ENCODE data around the gene CNGA4.

Gene CNGA4

DNA sequence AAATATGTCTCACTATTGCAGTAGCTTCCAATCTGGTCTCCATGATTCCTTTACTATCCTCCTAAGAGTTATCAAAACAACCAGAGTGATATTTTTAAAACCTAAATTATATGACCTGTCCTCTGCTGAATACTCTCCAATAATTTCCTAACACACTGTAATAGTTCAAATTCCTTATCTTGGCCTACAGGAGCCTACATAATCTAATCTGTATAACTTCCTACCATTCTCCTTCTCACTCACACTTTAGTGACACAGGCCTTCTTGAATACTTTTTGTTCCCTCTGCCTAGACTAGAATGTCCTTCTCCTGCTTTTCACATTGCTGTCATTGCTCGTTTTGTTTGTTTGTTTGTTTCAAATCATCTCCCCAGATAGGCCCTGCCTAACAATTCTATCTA is 13.9 kb upstream of the CNGA4 start:
- FAIRE-seq (no peak), DNase-seq (ENCODE audit: insufficient read length, low spot score) (no peak)
- TF ChIP-seq, protein P1, sequence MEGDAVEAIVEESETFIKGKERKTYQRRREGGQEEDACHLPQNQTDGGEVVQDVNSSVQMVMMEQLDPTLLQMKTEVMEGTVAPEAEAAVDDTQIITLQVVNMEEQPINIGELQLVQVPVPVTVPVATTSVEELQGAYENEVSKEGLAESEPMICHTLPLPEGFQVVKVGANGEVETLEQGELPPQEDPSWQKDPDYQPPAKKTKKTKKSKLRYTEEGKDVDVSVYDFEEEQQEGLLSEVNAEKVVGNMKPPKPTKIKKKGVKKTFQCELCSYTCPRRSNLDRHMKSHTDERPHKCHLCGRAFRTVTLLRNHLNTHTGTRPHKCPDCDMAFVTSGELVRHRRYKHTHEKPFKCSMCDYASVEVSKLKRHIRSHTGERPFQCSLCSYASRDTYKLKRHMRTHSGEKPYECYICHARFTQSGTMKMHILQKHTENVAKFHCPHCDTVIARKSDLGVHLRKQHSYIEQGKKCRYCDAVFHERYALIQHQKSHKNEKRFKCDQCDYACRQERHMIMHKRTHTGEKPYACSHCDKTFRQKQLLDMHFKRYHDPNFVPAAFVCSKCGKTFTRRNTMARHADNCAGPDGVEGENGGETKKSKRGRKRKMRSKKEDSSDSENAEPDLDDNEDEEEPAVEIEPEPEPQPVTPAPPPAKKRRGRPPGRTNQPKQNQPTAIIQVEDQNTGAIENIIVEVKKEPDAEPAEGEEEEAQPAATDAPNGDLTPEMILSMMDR (IDR thresholded peaks at IDR 0.05; ENCODE audit: insufficient read depth, missing control alignments) = no peak

DNA sequence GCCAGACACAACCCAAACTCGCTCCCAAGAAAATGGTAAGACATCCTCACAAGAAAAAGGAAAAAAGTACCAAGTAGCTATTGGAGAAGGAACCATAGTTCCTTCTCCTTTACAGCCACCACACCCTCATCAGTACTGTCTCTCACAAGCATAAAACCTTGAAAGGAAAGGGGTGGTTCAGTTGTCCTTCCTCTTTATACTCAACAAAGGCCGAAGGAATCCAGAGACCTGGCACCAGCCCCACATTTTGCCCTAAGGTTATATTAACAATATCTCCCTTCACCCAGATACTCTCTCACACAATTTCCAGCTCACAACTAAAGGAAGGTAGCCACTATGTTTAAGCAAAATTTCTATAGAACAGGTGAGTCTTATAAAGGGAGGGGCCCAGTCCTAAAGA is 13.0 kb upstream of the CNGA4 start:
- TF ChIP-seq, protein P1 (IDR thresholded peaks at IDR 0.05; ENCODE audit: insufficient read depth, missing control alignments) = no peak
- no peak for DNase-seq (ENCODE audit: insufficient read length, low spot score)
- FAIRE-seq = no peak

DNA sequence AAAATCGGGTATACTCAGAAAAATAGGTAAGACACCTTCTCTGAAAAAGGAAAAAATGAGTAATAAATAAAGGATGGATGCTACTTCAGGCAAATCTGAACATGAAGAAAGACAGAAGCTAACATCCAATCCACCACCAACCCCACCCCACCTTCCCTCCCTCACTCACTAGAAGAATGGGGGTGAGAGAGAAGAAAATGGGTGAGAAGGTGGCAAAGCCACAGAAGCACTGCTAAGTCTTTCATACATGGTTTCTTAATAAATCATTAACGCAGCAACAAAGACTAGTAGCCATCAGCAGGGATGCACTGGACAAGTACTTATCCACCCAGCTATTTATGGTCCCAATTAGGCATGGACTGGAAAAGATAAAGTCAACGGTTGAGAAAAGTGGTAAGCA is 10.4 kb upstream of the CNGA4 start:
- TF ChIP-seq, protein P1 (IDR thresholded peaks at IDR 0.05; ENCODE audit: insufficient read depth, missing control alignments) = no peak
- FAIRE-seq (no peak), DNase-seq (ENCODE audit: insufficient read length, low spot score) (no peak)

DNA sequence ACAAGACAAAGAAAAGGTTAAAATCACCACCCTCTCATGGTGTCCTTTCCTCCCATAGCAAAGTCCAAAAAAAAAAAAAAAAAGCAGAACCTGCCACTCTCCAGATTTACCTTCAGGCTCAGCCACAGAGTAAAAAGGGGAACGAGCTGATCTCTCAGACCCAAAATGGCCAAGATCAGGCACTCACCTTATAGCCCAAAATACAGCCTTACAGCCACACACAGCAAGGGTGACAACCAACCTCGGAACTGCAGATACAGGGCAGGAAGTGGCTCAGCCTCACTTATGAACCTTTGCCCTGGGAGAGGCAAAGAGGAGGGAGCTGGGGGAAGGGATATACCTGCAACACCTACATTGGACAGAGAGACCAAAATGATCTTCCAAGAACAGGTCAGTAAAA is 9.0 kb upstream of the CNGA4 start:
- no peak for DNase-seq (ENCODE audit: insufficient read length, low spot score)
- TF ChIP-seq, protein P1 (IDR thresholded peaks at IDR 0.05; ENCODE audit: insufficient read depth, missing control alignments) = no peak
- FAIRE-seq = no peak

DNA sequence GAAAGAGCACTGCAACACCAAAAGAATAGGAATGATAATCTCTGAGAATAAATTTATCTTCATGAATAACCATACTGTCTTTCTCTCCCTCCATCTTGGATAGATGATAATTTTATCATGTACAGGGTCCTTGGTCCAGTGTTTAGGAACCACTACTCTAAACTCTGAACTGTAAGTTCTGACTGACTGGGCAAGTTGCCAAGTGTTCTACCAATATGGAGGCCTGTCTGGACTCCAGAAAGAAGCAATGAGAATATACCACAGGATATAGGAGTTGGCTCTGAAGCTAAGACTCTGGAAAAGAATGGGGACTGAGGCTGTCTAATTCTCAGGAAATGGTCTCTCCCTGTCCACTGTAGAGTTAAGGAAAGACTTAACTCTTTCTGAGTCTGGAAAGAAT is 6.0 kb upstream of the CNGA4 start:
- TF ChIP-seq, protein P1 (IDR thresholded peaks at IDR 0.05; ENCODE audit: insufficient read depth, missing control alignments) = no peak
- FAIRE-seq (no peak), DNase-seq (ENCODE audit: insufficient read length, low spot score) (no peak)

- no peak for DNase-seq (ENCODE audit: insufficient read length, low spot score)
- TF ChIP-seq, protein P1 (IDR thresholded peaks at IDR 0.05; ENCODE audit: insufficient read depth, missing control alignments) = no peak
- FAIRE-seq = no peak
Observed at GRCh38 chr11:6233984-6234386, 4.9 kb upstream of the CNGA4 start.

DNA sequence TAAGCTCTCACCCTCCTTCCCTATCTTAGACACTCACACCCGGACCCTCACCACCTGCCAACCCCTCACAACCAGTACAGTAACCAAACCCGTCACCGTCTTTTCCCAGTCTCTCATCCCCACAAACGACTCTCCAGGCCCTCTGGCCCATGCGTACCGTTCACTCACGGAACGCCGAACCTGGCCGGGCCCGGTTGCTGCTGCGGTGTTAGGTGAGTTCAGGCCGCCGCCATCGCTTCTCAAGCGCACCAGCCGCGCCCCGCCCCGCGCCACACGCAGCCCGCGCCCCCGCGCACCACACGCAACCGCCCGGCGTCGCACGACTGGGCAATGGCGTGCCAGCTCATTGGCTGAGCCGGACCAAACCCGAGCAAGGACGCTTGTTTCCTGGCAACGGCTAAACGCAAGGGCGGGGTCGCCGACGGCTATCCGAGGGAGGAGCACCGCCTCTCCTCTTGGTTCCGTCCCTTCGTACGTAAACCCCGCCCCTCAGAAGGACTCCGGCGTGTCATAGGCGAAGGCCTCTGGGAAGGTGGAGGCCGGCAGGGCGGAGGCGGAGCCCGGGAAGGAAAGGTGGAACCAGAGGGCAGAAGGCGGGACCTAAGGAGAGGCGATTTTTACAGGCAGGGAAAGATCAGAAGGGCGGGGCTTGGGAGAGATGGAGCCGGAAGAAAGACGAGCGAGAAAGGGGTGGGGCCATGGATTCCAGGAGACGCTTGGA is 4.3 kb upstream of the CNGA4 start, which contains the start of gene FHIP1B:
Gene FHIP1B (minus strand): TSS at position 250 of the 721 bp plus-strand sequence. CDS start 10,120 bp downstream, outside the sequence.
- TF ChIP-seq, protein P1 (IDR thresholded peaks at IDR 0.05; ENCODE audit: insufficient read depth, missing control alignments) = no peak
- FAIRE-seq (no peak), DNase-seq (ENCODE audit: insufficient read length, low spot score) (no peak)
